ENCODE data around the gene RPUSD4.

- TF ChIP-seq POLR2A (IDR thresholded peaks at IDR 0.05; ENCODE audit: low read length) (no peak), GATA1 (IDR thresholded peaks at IDR 0.05; ENCODE audit: low read depth, low read length) (no peak)
Measured at GRCh38 chr11:126153006-126153405, 58.4 kb downstream of the RPUSD4 start.
